KOPT-K1 (cell line): ENCODE results near the gene CDH8.
"Not testable (repeated sequence)": the region's sequence is repeated elsewhere in the genome, so short reads cannot be mapped to it uniquely, and the experiment has no call there.

Experiments used
- H3K27ac ChIP-seq: fragments of 200-600 bp; sonication (generic); 2 replicates; pipeline ENCODE4 v1.5.1; 2016; ENCODE audit warnings: antibody characterized with exemption, mild to moderate bottlenecking, low read depth, low read length; ENCODE audit not compliant: poor library complexity, severe bottlenecking
- H3K36me3 ChIP-seq: fragments of 200-600 bp; sonication (generic); 2 replicates; pipeline ENCODE4 v1.5.1; 2017; ENCODE audit warnings: antibody characterized with exemption, mild to moderate bottlenecking, low read length, moderate library complexity; ENCODE audit not compliant: insufficient read depth
- H3K9me3 ChIP-seq: fragments of 200-600 bp; sonication (generic); 2 replicates; pipeline ENCODE4 v1.5.1; 2017; ENCODE audit warnings: antibody characterized with exemption, low read length, mild to moderate bottlenecking; ENCODE audit not compliant: insufficient read depth, poor library complexity, severe bottlenecking

Gene CDH8

DNA sequence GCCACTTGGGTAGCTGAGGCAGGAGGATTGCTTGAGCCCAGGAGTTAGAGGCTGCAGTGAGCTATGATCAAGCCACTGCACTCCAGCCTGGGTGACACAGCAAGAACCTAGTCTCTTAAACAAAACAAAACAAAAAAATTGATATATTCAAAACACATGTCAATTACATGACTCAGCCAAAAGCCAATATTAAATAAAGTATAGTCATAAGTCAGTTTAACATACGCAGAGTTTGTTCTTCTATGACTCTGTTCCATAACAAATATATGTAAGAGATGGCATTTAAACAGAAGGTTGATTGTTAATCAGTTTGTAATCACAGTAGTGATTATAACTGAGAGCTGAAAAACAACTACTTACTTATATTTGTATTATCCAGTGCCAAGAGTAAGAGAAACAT, 106.5 kb downstream of the CDH8 start:
- no peak overlapping the region for H3K27ac ChIP-seq
- no peaks in the 10 kb centered on the region for H3K36me3 ChIP-seq
- no peaks in the 10 kb centered on the region for H3K9me3 ChIP-seq

DNA sequence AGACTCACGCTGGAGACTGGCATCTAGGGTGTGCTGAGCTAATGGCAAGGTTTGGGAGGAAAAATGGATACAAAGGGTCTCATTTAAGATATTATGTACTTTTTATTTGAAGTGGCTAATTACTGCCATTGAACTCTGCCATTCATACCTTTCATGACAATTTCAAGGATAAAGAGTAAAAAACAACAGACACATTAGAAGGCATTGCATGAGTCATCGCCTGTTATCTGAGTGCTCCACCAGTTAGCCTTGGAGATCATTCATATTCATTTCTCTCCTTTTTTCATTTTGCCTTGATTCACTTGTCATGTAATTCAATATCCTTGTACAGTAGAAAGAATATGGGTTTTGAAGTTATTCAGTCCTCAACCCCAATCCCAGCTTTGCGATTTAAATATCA, 109.5 kb downstream of the CDH8 start:
- no peaks in the 10 kb centered on the region for H3K36me3 ChIP-seq
- no peak overlapping the region for H3K27ac ChIP-seq
- no peaks in the 10 kb centered on the region for H3K9me3 ChIP-seq

DNA sequence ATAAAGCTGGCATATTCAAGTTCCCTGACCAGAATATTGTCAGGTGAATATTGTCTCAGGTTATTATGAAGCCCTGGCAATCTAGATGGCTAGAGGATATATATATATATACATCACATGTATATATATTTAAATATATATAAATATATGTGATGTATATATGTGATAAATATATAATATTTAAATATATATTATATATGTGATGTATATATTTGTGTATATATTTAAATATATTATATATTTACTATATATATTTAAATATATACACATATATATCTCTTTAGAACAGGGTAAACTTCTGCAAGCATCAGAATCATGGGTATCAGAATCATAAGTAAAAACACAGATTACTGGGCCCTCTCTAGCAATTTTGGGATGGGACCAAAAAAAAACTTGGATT, 112.6 kb downstream of the CDH8 start:
- H3K27ac ChIP-seq: no peak overlapping the region

DNA sequence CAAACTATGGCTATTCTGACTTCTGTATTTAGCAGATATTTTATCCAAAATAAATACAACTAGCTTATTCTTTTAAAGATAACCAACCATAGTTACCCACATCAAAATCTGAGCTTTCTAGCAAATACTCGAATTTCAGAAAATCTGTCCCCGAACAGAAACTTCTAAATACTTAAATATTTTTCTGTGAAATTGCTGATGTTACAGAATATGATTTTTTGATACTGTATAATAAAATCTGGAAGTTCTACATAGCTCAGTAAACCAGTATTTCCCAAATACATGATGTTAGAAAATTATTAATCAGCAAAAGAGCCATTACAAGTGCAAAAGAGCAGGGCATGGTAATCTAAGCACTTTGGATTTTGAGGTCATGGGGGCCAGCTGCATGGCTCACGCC, 114.9 kb downstream of the CDH8 start:
- Histone ChIP-seq H3K36me3 (no peaks in the 10 kb centered on the region), H3K27ac (no peak overlapping the region)

More for the DNA sequence above, 112.6 kb downstream of the CDH8 start:
- H3K36me3 ChIP-seq: no peaks in the 10 kb centered on the region
- no peaks in the 10 kb centered on the region for H3K9me3 ChIP-seq

DNA sequence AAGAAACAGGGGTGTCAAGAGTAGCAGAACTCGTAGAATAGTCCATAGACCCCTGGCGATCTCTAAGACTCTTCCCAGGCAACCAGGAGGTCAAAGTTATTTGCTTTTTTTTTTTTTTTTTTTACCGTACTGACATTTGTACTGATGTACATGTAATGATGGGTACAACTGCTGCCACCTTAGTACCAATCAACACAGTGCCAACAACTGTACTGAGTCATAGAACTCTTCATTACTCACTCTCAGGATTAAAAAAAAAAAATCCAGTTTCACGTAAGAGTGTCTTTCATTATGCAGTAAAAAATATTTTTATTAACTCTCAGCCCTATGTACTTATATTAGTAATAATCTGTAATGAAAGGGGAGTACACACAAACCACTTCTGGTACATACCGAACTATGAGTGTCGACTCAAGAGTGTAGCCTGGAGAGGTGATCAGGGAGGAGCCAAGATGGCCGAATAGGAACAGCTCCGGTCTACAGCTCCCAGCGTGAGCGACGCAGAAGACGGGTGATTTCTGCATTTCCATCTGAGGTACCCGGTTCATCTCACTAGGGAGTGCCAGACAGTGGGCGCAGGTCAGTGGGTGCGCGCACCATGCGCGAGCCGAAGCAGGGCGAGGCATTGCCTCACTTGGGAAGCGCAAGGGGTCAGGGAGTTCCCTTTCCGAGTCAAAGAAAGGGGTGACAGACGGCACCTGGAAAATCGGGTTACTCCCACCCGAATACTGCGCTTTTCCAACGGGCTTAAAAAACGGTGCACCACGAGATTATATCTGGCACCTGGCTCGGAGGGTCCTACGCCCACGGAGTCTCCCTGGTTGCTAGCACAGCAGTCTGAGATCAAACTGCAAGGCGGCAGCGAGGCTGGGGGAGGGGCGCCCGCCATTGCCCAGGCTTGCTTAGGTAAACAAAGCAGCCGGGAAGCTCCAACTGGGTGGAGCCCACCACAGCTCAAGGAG, 118.1 kb downstream of the CDH8 start:
- not testable (repeated sequence) for H3K9me3 ChIP-seq, H3K27ac ChIP-seq, H3K36me3 ChIP-seq

More for the DNA sequence above, 114.9 kb downstream of the CDH8 start:
- H3K9me3 ChIP-seq: no peaks in the 10 kb centered on the region

DNA sequence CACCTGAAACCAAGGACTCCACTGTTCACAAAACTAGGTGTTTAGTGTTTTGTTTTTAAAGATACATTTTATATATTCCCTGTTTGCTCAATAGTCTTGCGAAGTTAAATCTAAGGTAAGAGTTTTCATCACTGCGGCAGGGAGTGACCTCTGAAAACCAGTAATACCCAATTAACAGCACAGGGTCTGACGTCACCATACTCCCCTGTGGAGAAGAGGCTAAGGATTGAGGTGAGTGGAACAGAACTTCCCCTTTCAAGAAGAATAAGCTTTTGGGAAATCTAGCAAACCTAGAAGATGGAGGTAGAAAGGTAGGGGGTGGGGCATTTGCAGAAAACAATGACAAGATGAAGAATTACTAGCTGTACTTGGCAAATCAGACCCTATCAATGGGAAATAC, 120.7 kb downstream of the CDH8 start:
- H3K27ac ChIP-seq: no peak overlapping the region
- H3K36me3 ChIP-seq: no peaks in the 10 kb centered on the region
- H3K9me3 ChIP-seq: no peaks in the 10 kb centered on the region

DNA sequence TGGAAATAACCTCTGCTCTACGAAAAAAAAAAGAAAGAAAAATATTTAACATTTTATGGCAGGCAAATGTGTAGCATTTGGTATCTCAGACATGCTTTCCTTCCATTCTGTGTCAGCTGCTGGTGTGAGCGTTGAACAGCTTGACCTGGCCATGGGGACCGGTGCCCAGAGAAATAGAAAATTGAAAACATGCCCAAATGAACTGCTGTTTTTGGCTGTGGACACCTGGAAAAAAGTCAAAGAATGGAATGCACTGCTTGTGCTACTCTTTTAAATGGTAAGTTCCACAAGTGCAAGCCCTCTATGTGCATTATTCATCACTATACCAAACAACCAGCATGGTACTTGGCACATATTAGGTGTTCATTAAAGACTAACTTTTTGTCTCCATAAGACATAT, 127.2 kb downstream of the CDH8 start:
- no peak overlapping the region for H3K27ac ChIP-seq
- no peaks in the 10 kb centered on the region for H3K9me3 ChIP-seq
- no peaks in the 10 kb centered on the region for H3K36me3 ChIP-seq

DNA sequence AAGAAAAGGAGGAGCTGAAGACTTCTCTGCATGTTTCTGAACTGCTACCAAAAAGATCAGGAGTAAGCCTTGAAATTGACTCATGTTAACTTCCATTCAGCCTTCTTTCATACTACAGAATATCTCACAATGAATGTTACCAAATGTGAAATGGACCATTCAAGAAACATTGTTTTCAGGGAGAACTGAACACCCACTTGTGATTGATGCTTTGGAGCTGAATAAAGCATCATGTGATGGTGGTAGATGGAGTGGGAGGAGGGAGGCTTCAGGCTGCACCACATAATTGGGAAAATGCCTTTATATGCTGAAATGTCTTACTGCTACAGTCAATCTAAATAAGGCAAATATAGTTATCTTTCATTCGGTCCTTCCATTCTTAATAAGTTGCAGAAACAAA, 127.8 kb downstream of the CDH8 start:
- no peaks in the 10 kb centered on the region for H3K9me3 ChIP-seq
- no peaks in the 10 kb centered on the region for H3K36me3 ChIP-seq
- H3K27ac ChIP-seq: no peak overlapping the region

DNA sequence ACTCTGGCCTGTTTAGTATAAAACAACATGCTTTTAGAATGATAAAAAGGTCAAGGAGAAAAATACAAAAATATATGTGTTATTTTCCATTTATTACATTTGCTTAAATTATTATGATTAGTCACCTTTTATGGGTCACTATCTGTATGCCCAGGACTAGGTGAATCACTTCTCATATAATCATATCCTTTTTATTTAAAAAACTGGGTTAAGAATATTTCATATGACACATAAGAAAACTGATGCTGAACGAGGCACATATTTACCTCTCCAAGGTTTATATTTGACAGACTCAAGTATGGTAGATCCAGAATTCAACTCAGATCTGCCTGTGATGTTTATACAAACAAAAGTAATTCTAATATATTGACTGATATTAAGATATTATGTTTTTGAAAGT, 134.5 kb downstream of the CDH8 start:
- H3K36me3 ChIP-seq: no peaks in the 10 kb centered on the region
- no peaks in the 10 kb centered on the region for H3K9me3 ChIP-seq
- H3K27ac ChIP-seq: no peak overlapping the region

DNA sequence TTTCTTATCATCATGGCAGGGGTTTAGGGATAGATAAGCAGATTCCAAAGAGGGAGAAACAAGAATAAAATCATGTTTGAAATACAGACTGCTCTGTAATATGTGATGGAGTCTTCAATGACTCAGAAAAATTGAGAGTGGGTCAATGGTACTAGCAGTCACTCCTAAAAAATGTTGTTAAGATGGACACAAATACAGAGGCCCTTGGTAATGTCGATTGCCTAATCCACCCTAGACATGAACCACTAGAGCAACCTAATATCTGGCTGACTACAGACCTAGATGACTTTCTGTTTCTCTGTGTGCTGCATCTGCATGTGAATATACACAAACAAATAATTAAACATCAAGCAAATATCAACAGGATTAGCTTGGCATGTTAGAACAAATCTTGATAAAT, 135.8 kb downstream of the CDH8 start:
- Histone ChIP-seq H3K36me3 (no peaks in the 10 kb centered on the region), H3K9me3 (no peaks in the 10 kb centered on the region), H3K27ac (no peak overlapping the region)

DNA sequence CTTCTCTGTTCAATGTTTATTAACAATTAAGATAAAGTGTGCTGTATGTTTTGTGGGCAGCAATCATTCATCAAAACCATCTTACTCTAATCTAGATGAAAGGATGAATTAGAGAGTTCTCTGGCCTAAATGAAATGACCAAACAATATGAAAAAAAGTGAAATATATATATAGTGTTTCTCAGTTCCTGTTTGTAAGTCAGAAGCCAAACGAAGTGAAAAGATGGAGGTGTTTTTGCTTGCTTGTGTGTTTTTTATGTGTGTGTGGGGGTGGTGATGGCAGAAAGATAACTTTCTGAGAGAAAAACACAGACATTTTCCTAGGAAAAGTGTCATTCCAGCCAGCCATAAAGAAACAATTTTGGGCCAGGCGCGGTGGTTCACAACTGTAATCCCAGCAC, 138.6 kb downstream of the CDH8 start:
- Histone ChIP-seq H3K27ac (no peak overlapping the region), H3K9me3 (no peaks in the 10 kb centered on the region), H3K36me3 (no peaks in the 10 kb centered on the region)

DNA sequence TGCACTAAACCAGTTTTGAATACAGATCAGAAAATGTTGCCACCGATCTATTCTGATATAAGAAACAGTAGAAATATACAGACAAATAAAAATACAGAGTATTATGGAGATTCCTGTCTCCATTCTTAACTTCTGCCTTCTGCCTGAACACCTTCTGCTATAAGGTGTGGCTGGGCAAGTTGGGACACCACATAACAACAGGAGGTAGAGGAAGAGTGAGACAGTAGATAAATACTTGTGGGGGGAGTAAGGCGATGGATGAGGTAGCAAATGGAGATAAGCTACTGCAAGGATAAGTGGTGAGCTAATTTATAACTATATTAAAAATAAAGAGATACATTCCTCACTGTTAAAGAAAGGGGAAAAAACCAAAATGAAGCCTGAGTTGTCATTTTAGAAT, 143.7 kb downstream of the CDH8 start:
- Histone ChIP-seq H3K9me3 (no peaks in the 10 kb centered on the region), H3K36me3 (no peaks in the 10 kb centered on the region), H3K27ac (no peak overlapping the region)

DNA sequence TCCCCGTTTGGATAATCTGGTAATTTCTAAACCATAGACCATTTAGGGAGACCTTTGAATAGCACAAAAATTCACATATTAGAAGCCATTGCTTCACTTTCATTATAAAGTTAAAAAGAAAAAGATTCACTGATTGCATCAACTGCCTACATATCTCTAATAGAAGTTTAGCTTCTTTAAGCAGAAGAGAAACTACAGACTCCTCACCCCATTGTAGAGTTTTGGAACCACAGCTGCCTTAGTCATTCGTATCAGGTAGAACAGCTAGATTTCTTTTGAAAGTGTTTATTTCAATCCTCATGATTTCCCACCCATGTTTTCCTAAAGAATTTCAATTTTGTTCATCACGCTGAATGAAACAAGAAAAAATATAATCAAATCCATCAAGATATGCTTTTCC, 144.8 kb downstream of the CDH8 start:
- Histone ChIP-seq H3K27ac (no peak overlapping the region), H3K9me3 (no peaks in the 10 kb centered on the region), H3K36me3 (no peaks in the 10 kb centered on the region)

DNA sequence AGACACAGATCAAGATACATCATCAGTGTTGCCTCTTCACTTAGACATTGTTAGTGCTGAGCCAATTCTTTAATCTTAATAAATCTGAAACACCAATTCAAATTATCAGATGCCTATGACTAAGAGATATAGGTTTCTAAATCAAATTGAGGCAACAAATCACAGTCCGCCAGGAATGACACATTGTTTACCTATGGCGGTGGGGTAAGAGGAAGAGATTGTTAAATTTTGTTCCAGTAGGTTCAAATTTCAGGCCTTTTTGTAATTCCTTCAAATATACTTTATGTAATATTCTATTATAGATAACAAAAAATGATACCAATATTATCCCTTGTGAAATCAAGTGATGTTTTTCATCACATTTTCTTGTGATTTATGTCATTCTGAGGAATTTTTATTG, 145.9 kb downstream of the CDH8 start:
- H3K36me3 ChIP-seq: no peaks in the 10 kb centered on the region
- no peak overlapping the region for H3K27ac ChIP-seq
- no peaks in the 10 kb centered on the region for H3K9me3 ChIP-seq

DNA sequence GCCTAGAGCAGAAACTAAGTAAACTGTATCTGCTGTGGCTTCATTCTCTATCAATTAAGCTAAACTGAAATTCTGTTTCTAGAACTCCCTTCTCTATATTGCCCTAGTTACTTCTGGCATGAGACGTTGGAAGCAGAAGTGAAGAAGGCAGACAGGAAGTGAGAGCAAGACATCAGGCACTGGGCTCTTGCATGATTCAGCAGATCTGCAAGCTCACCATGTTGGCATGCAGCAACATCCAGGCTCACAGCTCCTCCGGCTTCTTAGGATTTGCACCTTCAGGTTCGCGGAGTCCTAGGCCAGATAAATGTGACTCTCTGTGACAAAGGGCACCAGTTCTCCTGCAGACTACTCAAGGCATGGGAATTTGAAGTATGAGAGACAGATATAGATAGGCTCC, 148.3 kb downstream of the CDH8 start:
- H3K9me3 ChIP-seq: no peaks in the 10 kb centered on the region
- no peak overlapping the region for H3K27ac ChIP-seq
- H3K36me3 ChIP-seq: no peaks in the 10 kb centered on the region

DNA sequence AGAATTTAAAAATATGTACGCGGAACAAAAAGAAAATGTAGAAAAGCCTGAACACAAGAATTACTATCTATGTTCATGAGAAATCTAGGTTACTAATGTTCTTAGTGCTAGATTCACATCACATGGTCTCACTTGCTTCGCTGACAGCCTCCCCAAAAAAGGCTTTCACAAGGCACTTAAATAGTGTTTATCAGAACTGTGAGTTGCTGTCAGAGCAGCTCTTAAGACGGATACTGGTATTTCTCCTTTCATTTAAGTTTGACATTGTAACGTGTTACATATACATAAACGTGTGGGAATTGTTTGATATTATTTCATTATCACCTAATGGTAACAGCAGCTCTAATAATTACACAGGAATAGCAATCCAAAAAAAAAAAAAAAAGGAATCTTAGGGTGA, 150.9 kb downstream of the CDH8 start:
- Histone ChIP-seq H3K27ac (no peak overlapping the region), H3K9me3 (no peaks in the 10 kb centered on the region), H3K36me3 (no peaks in the 10 kb centered on the region)
